Measurements from ENCODE around the gene INSC.

DNA sequence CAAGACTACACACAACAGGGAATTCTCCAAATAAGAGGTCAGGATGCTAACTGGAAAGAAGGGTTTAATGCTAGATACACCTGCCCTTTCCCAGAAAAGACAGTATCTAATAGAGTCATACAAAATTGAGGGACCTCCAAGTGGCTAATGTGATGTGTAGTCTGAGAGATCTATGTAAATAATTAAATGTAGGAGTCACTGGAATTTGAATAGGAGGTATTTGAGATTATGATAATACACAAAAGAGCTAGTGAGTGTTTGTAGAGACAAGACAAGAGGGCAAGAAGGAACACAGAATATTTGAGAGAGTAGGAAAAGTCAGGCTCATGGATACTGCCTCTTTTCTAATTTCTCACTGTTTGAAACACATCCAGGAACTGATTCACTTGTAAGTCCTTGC, 15.5 kb upstream of the INSC start:
- TF ChIP-seq CTCF (conservative IDR thresholded peaks at IDR 0.05) (no peak), ZFX (IDR thresholded peaks at IDR 0.05) (no peak)
